ENCODE data around the gene TRDMT1. TPM values are rescaled to one million over a fixed set of nuclear protein-coding genes. Genes with fewer than 3 reads are reported as not detected.
A peak's percentile ranks its signal among the peaks of the same experiment; 100 is the strongest.

TRDMT1 gene
- total RNA-seq, 4 donors from 2014 or later: 4.0 to 24.8 (median 6.4) TPM

- no peaks in the 10 kb centered on the region for H3K4me1 ChIP-seq
- TF ChIP-seq, protein P1, sequence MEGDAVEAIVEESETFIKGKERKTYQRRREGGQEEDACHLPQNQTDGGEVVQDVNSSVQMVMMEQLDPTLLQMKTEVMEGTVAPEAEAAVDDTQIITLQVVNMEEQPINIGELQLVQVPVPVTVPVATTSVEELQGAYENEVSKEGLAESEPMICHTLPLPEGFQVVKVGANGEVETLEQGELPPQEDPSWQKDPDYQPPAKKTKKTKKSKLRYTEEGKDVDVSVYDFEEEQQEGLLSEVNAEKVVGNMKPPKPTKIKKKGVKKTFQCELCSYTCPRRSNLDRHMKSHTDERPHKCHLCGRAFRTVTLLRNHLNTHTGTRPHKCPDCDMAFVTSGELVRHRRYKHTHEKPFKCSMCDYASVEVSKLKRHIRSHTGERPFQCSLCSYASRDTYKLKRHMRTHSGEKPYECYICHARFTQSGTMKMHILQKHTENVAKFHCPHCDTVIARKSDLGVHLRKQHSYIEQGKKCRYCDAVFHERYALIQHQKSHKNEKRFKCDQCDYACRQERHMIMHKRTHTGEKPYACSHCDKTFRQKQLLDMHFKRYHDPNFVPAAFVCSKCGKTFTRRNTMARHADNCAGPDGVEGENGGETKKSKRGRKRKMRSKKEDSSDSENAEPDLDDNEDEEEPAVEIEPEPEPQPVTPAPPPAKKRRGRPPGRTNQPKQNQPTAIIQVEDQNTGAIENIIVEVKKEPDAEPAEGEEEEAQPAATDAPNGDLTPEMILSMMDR (IDR thresholded peaks at IDR 0.05): no peak
- TF ChIP-seq POLR2A (IDR thresholded peaks at IDR 0.05): no peak
Measured at GRCh38 chr10:17190602-17191001, 10.9 kb downstream of the TRDMT1 start.

DNA sequence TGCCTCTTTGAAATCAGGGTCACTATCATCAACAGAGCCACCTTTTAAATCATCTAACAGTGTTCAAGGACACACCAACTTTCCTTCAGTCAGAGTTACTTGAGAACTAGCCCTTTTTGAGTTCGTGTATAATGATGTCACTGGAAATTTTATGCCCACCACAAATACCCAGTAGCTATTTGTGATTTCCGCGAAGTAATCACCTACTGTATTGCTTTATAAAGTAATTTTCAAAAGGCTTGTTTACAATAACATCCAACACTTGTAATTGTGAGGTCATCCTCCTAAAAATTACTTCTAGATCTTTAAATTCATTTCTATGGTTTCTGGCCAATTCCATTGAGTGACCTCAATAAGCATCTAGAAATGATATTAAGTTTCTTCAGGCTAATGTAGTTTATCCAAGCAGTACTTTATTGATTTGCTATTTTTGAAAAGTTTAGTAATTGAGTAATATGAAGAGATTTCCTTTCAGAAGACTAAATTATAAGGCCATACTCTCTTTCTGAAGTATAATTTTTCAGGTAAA lies 12.8 kb downstream of the TRDMT1 start:
- H3K9me3 ChIP-seq: no peaks in the 10 kb centered on the region
- no peaks in the 10 kb centered on the region for H3K27me3 ChIP-seq
- H3K4me3 ChIP-seq: no peak overlapping the region
- H3K27ac ChIP-seq: no peak overlapping the region
- no peak for DNase-seq
- H3K36me3 ChIP-seq: no peaks in the 10 kb centered on the region
- TF ChIP-seq POLR2A (IDR thresholded peaks at IDR 0.05): no peak
- TF ChIP-seq, protein P1 (IDR thresholded peaks at IDR 0.05): no peak
- H3K4me1 ChIP-seq: no peaks in the 10 kb centered on the region

More at GRCh38 chr10:17190602-17191001, 10.9 kb downstream of the TRDMT1 start:
- Histone ChIP-seq H3K9me3 (no peaks in the 10 kb centered on the region), H3K27me3 (no peaks in the 10 kb centered on the region), H3K4me3 (no peak overlapping the region), H3K36me3 (no peaks in the 10 kb centered on the region), H3K27ac (no peak overlapping the region)
- DNase-seq: no peak

DNA sequence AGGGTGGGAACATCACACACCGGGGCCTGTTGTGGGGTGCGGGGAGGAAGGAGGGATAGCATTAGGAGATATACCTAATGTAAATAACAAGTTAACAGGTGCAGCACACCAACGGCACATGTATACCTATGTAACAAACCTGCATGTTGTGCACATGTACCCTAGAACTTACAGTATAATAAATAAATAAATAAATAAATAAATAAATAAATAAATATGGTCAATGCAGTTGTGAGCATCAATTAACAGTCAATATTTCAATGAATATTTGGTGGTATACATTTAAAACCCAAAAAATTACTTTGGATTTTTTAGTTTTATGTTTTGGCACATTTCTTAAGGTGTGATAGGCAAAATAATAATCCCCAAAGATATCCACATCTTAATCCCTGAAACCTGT lies 15.6 kb downstream of the TRDMT1 start:
- no peak for DNase-seq
- Histone ChIP-seq H3K27ac (no peak overlapping the region), H3K36me3 (no peaks in the 10 kb centered on the region), H3K4me3 (no peak overlapping the region), H3K9me3 (no peaks in the 10 kb centered on the region), H3K27me3 (no peaks in the 10 kb centered on the region), H3K4me1 (no peaks in the 10 kb centered on the region)
- TF ChIP-seq POLR2A (IDR thresholded peaks at IDR 0.05): no peak
- TF ChIP-seq, protein P1 (IDR thresholded peaks at IDR 0.05): no peak

DNA sequence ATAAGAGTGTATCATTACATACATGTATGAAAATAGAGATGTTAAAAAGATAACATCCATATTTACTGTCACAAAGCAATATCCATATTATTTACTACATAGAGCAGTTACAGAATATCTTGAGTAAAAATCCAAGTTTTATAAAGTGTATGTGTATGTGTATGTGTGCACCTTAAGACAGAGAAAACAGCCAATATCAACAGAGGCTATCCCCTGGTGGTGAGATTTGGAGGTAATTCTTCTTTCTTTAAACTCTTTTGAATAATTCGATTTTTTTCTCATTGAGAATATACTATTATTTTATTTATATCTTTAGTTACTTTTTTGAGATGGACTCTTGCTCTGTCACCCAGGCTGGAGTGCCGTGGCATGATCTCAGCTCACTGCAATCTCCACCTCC lies 18.4 kb downstream of the TRDMT1 start:
- no peaks in the 10 kb centered on the region for H3K4me1 ChIP-seq
- no peak overlapping the region for H3K4me3 ChIP-seq
- H3K9me3 ChIP-seq: no peaks in the 10 kb centered on the region
- TF ChIP-seq, protein P1 (IDR thresholded peaks at IDR 0.05): peak in 3 of 6 experiments; percentile 6 to 29 (median 13)
- no peak for TF ChIP-seq POLR2A (IDR thresholded peaks at IDR 0.05)
- no peaks in the 10 kb centered on the region for H3K36me3 ChIP-seq
- DNase-seq: no peak
- H3K27me3 ChIP-seq: no peaks in the 10 kb centered on the region
- H3K27ac ChIP-seq: no peak overlapping the region

GRCh38 chr10:17181751-17182150 lies 19.7 kb downstream of the TRDMT1 start:
- no peaks in the 10 kb centered on the region for H3K4me1 ChIP-seq
- no peak overlapping the region for H3K27ac ChIP-seq
- H3K27me3 ChIP-seq: no peaks in the 10 kb centered on the region
- no peak for TF ChIP-seq POLR2A (IDR thresholded peaks at IDR 0.05)
- TF ChIP-seq, protein P1 (IDR thresholded peaks at IDR 0.05): no peak
- DNase-seq: no peak
- no peaks in the 10 kb centered on the region for H3K9me3 ChIP-seq
- H3K36me3 ChIP-seq: no peaks in the 10 kb centered on the region
- H3K4me3 ChIP-seq: no peak overlapping the region

GRCh38 chr10:17181110-17181509 lies 20.4 kb downstream of the TRDMT1 start:
- no peak for TF ChIP-seq POLR2A (IDR thresholded peaks at IDR 0.05)
- TF ChIP-seq, protein P1 (IDR thresholded peaks at IDR 0.05): no peak
- H3K9me3 ChIP-seq: no peaks in the 10 kb centered on the region
- no peak overlapping the region for H3K4me3 ChIP-seq
- no peaks in the 10 kb centered on the region for H3K27me3 ChIP-seq
- DNase-seq: no peak
- H3K36me3 ChIP-seq: no peaks in the 10 kb centered on the region
- no peaks in the 10 kb centered on the region for H3K4me1 ChIP-seq
- no peak overlapping the region for H3K27ac ChIP-seq
